ENCODE results near the gene PAK1IP1.

PAK1IP1 gene

GRCh38 chr6:10695086-10695657 lies 400 bp downstream of the PAK1IP1 start:
- DNase-seq = peak; percentile 7
- H3K79me2 ChIP-seq (ENCODE audit: low read length) = peaks cover 65% of the 10 kb centered on the region

GRCh38 chr6:10696655-10697054 lies 1.9 kb downstream of the PAK1IP1 start:
- no peaks in the 10 kb centered on the region for H4K20me1 ChIP-seq (ENCODE audit: insufficient read depth, low read length)
- peak overlapping the region; percentile 89 for H3K4me2 ChIP-seq (ENCODE audit: low read depth, low read length)
- H3K4me1 ChIP-seq (ENCODE audit: low read length) = peaks cover 11% of the 10 kb centered on the region
- peak overlapping the region; percentile 84; the same call in 1 of the 2 replicates for H3K4me3 ChIP-seq (ENCODE audit: low read length)
- H3K27me3 ChIP-seq (replicated peaks; ENCODE audit: insufficient read depth, low read length) = no peaks in the 10 kb centered on the region
- DNase-seq = no peak
- TF ChIP-seq CTCF (IDR thresholded peaks at IDR 0.05; ENCODE audit: low read length) (no peak), EZH2 (optimal IDR thresholded peaks at IDR 0.05; ENCODE audit: low read depth, low read length) (no peak), EZH2phosphoT487 (IDR thresholded peaks at IDR 0.05; ENCODE audit: low read length) (no peak)
- no peaks in the 10 kb centered on the region for H3K9me3 ChIP-seq (replicated peaks; ENCODE audit: insufficient read depth, low read length)
- H2AFZ ChIP-seq (ENCODE audit: low read length) = no peak overlapping the region
- H3F3A ChIP-seq (ENCODE audit: insufficient read depth, low read length) = peaks cover 8% of the 10 kb centered on the region
- no peaks in the 10 kb centered on the region for H3K9me2 ChIP-seq (replicated peaks; ENCODE audit: insufficient read depth, low read length)
- no peak overlapping the region for H3K9ac ChIP-seq (ENCODE audit: low read length)
- no peak overlapping the region for H3K27ac ChIP-seq (ENCODE audit: low read length)
- H3K36me3 ChIP-seq (replicated peaks; ENCODE audit: insufficient read depth, low read length) = no peaks in the 10 kb centered on the region
- peaks cover 78% of the 10 kb centered on the region for H3K79me2 ChIP-seq (ENCODE audit: low read length)

More at GRCh38 chr6:10695086-10695657, 400 bp downstream of the PAK1IP1 start:
- Histone ChIP-seq H3K9me2 (replicated peaks; ENCODE audit: insufficient read depth, low read length) (no peaks in the 10 kb centered on the region), H3K9ac (ENCODE audit: low read length) (peak overlapping the region; percentile 94), H3K36me3 (replicated peaks; ENCODE audit: insufficient read depth, low read length) (no peaks in the 10 kb centered on the region), H3K4me3 (ENCODE audit: low read length) (peak overlapping the region; percentile 84), H3K4me1 (ENCODE audit: low read length) (peaks cover 8% of the 10 kb centered on the region), H4K20me1 (ENCODE audit: insufficient read depth, low read length) (no peaks in the 10 kb centered on the region), H3K27ac (ENCODE audit: low read length) (peak overlapping the region; percentile 92), H3K27me3 (replicated peaks; ENCODE audit: insufficient read depth, low read length) (no peaks in the 10 kb centered on the region), H3K4me2 (ENCODE audit: low read depth, low read length) (peak overlapping the region; percentile 89), H3F3A (ENCODE audit: insufficient read depth, low read length) (peaks cover 6% of the 10 kb centered on the region; the same call in 1 of the 2 replicates), H3K9me3 (replicated peaks; ENCODE audit: insufficient read depth, low read length) (no peaks in the 10 kb centered on the region), H2AFZ (ENCODE audit: low read length) (peak overlapping the region; percentile 50)
- TF ChIP-seq EZH2phosphoT487 (IDR thresholded peaks at IDR 0.05; ENCODE audit: low read length) (no peak), EZH2 (optimal IDR thresholded peaks at IDR 0.05; ENCODE audit: low read depth, low read length) (no peak), CTCF (IDR thresholded peaks at IDR 0.05; ENCODE audit: low read length) (no peak)

GRCh38 chr6:10713962-10714361 lies 19.2 kb downstream of the PAK1IP1 start:
- H3K27ac ChIP-seq (ENCODE audit: low read length) = peak overlapping the region; percentile 75; the same call in 1 of the 2 replicates

More at GRCh38 chr6:10713962-10714361, 19.2 kb downstream of the PAK1IP1 start:
- Histone ChIP-seq H3K27me3 (replicated peaks; ENCODE audit: insufficient read depth, low read length) (no peaks in the 10 kb centered on the region), H3K9me3 (replicated peaks; ENCODE audit: insufficient read depth, low read length) (no peaks in the 10 kb centered on the region), H3F3A (ENCODE audit: insufficient read depth, low read length) (peaks cover 17% of the 10 kb centered on the region), H3K9ac (ENCODE audit: low read length) (peak overlapping the region; percentile 49), H3K4me3 (ENCODE audit: low read length) (peak overlapping the region; percentile 38), H3K79me2 (ENCODE audit: low read length) (no peaks in the 10 kb centered on the region), H3K4me1 (ENCODE audit: low read length) (peaks cover 11% of the 10 kb centered on the region), H3K36me3 (replicated peaks; ENCODE audit: insufficient read depth, low read length) (no peaks in the 10 kb centered on the region; the same call in 1 of the 2 replicates), H4K20me1 (ENCODE audit: insufficient read depth, low read length) (no peaks in the 10 kb centered on the region), H3K4me2 (ENCODE audit: low read depth, low read length) (peak overlapping the region; percentile 64; the same call in 1 of the 2 replicates), H2AFZ (ENCODE audit: low read length) (peak overlapping the region; percentile 49), H3K9me2 (replicated peaks; ENCODE audit: insufficient read depth, low read length) (no peaks in the 10 kb centered on the region)
- no peak for TF ChIP-seq EZH2 (optimal IDR thresholded peaks at IDR 0.05; ENCODE audit: low read depth, low read length)
- no peak for TF ChIP-seq EZH2phosphoT487 (IDR thresholded peaks at IDR 0.05; ENCODE audit: low read length)
- no peak for TF ChIP-seq CTCF (IDR thresholded peaks at IDR 0.05; ENCODE audit: low read length)
- DNase-seq = peak; percentile 45

All from MM.1S (cell line).